Left renal pelvis (tissue), 4 donors: ENCODE measurements around the gene IL27RA. TPM values are rescaled to one million over a fixed set of nuclear protein-coding genes. Genes with fewer than 3 reads are reported as not detected.

Source experiments
- polyA plus RNA-seq, 4 donors: library from polyadenylated mRNA; unstranded; fragments of 120-200 nt; gene quantifications; one replicate each; pipeline ENCODE4 v1.2.1, GENCODE V29; 2013; ENCODE audit not compliant: insufficient read length in 4 of 4

The IL27RA gene
- polyA plus RNA-seq, 4 donors, result 3.8 to 7.8 (median 5.9) TPM

Other genes starting within 250 kb of the IL27RA start
- 10 to 100 TPM in 1 of 4 donors, 1 to 10 TPM in 3; 3.7 to 11.7 (median 6.8) TPM for gene ZSWIM4, start 236.3 kb upstream of the IL27RA start, polyA plus RNA-seq
- gene NANOS3, start 154.6 kb upstream of the IL27RA start, polyA plus RNA-seq, result 1 to 10 TPM in 3 of 4 donors, under 1 TPM in 1; 0.79 to 2.6 (median 1.6) TPM
- gene BRME1, start 125.6 kb upstream of the IL27RA start, polyA plus RNA-seq, result 1 to 10 TPM; 4.8 to 8.9 (median 6.0) TPM
- gene CC2D1A, start 125.6 kb upstream of the IL27RA start, polyA plus RNA-seq, result 10 to 100 TPM; 19.4 to 45.8 (median 23.0) TPM
- 1 to 10 TPM in 3 of 4 donors, under 1 TPM in 1; 0.86 to 1.7 (median 1.4) TPM for gene PODNL1, start 93.3 kb upstream of the IL27RA start, polyA plus RNA-seq
- gene DCAF15, start 79.3 kb upstream of the IL27RA start, polyA plus RNA-seq, result 10 to 100 TPM; 26.1 to 46.7 (median 28.2) TPM
- 10 to 100 TPM in 2 of 4 donors, 1 to 10 TPM in 2; 9.3 to 19.2 (median 10.2) TPM for gene RFX1, start 25.4 kb upstream of the IL27RA start, polyA plus RNA-seq
- not detected for gene RLN3, start 3.6 kb upstream of the IL27RA start, polyA plus RNA-seq
- gene PALM3, start 30.3 kb downstream of the IL27RA start, polyA plus RNA-seq, result 10 to 100 TPM in 3 of 4 donors, under 1 TPM in 1; 0.94 to 32.9 (median 20.1) TPM
- gene MISP3, start 41.0 kb downstream of the IL27RA start, polyA plus RNA-seq, result 10 to 100 TPM in 1 of 4 donors, 1 to 10 TPM in 3; 1.3 to 10.3 (median 6.3) TPM
- not detected for gene C19orf67, start 54.0 kb downstream of the IL27RA start, polyA plus RNA-seq
- 10 to 100 TPM; 39.8 to 52.0 (median 41.4) TPM for gene SAMD1, start 59.0 kb downstream of the IL27RA start, polyA plus RNA-seq
- gene PRKACA, start 86.0 kb downstream of the IL27RA start, polyA plus RNA-seq, result 100 to 1,000 TPM in 2 of 4 donors, 10 to 100 TPM in 2; 90.6 to 106 (median 99.0) TPM
- 10 to 100 TPM; 15.1 to 19.8 (median 19.4) TPM for gene ASF1B, start 104.8 kb downstream of the IL27RA start, polyA plus RNA-seq
- 10 to 100 TPM; 34.7 to 60.6 (median 44.1) TPM for gene ADGRL1, start 174.4 kb downstream of the IL27RA start, polyA plus RNA-seq